AG04449 (cell line): ENCODE results near the gene PPP2R3B.

Experiments used
- CTCF ChIA-PET: fragments of 350-600 bp; formaldehyde crosslinking; extraction: SDS; loops from one replicate; lab custom pipeline; 2021; ENCODE audit warnings: antibody characterized with exemption; lab: Yijun Ruan, JAX
- POLR2A ChIA-PET: fragments of 400-600, 350-600 bp; formaldehyde crosslinking; extraction: SDS; loops from one replicate; lab custom pipeline; 2020; ENCODE audit warnings: antibody characterized with exemption, inconsistent platforms; lab: Yijun Ruan, JAX
- DNase-seq: peaks from one replicate; pipeline ENCODE4 v3.0.0-alpha.2; 2010; ENCODE audit warnings: low read depth, low spot score
- H3K4me3 ChIP-seq: 2 replicates; pipeline ENCODE4 v1.5.1; 2011; ENCODE audit warnings: low read depth, mild to moderate bottlenecking, control low read depth, low read length
- TF ChIP-seq, protein P1 (sequence below): IDR thresholded peaks from one replicate; pipeline ENCODE4 v1.5.1; 2011; ENCODE audit warnings: mild to moderate bottlenecking, moderate library complexity, low read length, control low read depth, inconsistent platforms; ENCODE audit not compliant: insufficient read depth; ENCODE audit errors: missing control alignments

PPP2R3B gene

DNA sequence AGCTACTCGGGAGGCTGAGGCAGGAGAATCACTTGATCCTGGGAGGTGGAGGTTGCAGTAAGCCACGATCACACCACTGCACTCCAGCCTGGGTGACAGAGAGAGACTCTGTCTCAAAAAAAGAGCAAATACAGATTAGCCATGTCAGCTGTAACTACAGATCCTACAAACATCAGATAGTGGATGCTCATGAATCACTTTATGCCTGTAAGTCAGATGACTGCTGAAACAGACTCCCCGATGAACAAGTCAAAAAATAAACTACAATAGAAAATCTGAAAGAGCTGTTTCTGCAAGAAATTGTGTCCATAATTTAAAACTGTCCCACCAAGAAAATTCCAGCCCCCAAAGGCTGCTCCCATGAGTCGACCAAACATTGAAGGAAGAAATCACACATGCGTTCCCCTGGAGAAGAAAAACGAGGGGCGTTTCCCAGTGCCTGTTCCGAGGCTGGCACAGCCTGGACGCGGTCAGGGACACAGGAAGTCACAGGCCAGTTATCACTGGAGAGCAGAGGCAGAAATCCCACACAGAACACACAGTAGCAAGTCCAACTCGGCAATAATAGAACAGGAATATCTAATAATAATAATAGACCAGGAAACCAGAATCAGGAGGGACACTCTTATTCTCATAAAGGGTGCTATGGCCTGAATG is 38.1 kb downstream of the PPP2R3B start:
- ChIA-PET POLR2A (no interaction called here), CTCF (no interaction called here)
- no peak overlapping the region for H3K4me3 ChIP-seq
- DNase-seq: no peak
- TF ChIP-seq, protein P1, sequence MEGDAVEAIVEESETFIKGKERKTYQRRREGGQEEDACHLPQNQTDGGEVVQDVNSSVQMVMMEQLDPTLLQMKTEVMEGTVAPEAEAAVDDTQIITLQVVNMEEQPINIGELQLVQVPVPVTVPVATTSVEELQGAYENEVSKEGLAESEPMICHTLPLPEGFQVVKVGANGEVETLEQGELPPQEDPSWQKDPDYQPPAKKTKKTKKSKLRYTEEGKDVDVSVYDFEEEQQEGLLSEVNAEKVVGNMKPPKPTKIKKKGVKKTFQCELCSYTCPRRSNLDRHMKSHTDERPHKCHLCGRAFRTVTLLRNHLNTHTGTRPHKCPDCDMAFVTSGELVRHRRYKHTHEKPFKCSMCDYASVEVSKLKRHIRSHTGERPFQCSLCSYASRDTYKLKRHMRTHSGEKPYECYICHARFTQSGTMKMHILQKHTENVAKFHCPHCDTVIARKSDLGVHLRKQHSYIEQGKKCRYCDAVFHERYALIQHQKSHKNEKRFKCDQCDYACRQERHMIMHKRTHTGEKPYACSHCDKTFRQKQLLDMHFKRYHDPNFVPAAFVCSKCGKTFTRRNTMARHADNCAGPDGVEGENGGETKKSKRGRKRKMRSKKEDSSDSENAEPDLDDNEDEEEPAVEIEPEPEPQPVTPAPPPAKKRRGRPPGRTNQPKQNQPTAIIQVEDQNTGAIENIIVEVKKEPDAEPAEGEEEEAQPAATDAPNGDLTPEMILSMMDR: no peak

DNA sequence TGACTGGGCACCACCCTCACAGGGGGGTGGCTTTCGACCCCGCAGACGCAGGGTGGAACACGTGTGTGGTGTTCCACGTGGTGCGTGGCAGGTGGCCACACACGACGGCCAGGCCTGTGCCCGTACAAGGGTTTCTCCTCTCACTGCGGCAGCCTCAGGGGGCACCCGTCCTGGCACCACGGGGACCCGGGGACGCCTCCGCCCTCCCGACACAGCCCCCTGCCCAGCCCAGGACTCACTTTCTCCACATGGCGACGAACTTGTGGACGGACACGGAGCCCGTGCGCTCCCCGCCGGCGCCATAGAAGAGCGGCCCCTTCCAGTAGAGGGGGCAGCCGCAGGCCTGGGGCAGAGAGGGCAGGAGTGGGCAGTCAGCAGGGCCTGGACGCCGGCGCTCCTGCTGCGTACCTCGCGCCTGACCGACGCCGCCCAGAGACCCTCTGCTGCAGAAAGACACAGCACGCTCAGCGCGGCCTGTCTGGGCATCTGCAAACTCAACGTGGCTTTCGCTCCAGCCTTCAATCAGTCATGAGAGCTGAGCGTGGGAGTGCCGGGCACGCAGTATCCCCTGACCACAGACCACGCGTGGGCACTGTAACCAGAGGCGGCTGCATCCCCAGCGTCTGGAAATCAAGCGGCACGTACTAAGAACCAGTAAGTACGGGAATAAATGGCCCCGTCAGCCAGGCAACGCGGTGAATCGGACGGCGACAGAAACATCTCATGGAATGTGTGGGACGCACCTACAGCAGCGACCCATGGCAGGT is 39.2 kb downstream of the PPP2R3B start:
- no peak overlapping the region for H3K4me3 ChIP-seq
- no peak for DNase-seq
- ChIA-PET POLR2A (no interaction called here), CTCF (no interaction called here)
- TF ChIP-seq, protein P1: no peak

DNA sequence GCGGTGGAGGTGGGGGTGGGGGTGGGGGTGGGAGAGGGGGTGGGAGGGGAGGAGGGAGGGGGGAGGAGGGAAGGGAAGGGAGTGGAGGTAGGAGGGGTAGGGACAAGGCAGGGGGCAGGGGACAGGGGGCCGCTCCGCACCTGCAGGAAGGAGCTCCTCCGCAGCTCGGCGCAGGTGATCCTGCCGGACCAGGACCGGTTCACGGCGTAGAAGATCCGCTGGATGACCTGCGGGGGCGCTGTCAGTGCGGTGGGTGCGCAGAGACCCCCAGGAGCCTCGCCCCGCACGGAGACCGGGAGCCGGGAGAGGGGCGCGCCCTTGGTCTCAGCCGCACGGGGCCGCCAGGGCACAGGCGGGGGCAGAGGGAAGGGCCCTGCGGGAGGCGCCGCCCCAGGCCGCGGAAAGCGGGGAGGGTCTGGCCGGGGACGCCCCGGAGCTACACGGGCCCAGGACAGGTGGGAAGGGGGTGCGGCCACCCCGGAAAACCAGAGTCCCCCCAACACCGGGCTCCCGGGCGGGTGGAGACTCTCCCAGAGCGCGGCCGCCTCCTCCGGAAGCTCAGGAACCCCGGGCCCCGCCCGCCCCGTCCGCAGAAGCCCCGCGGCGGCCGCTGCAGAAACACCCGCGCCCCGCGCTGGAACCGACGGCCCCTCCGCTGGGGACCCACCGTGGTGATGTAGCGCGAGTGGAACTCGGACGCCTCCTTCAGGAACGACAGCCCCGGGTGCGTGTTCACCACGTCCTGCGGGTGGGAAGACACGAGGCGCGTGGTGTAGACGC is 40.5 kb downstream of the PPP2R3B start:
- H3K4me3 ChIP-seq: no peak overlapping the region
- CTCF ChIA-PET: no interaction called here
- TF ChIP-seq, protein P1: no peak
- no peak for DNase-seq
- POLR2A ChIA-PET: no interaction called here

- no peak for DNase-seq
- no peak overlapping the region for H3K4me3 ChIP-seq
- CTCF ChIA-PET: no interaction called here
- POLR2A ChIA-PET: no interaction called here
- TF ChIP-seq, protein P1: no peak
Measured at GRCh38 chrX:345020-345925, 41.4 kb downstream of the PPP2R3B start.

DNA sequence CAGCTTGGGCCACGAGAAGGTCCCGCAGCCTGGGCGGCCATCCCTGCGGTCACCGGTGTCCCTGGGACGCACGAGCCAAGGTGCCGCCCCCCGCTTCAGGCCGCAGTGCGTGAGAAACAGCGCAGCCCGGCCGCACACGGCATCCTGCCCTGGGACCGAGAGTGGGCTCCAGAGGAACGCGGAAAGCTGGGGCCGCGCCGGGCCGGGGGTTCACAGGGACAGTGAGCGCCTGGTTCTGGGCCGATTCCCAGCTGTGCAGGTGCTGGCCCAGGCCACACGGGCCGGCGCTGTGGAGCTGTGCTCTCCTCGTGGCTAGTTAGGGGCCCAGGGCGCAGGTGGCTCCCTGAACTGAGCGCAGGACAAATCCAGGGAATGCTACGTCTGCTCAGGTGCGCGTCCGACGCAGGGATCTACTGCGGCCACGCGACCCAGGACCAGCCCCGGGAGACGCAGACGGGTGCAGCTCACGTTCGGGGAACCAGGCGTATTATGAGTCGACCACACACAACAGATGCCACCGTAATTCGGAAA is 42.3 kb downstream of the PPP2R3B start:
- TF ChIP-seq, protein P1: no peak
- ChIA-PET CTCF (no interaction called here), POLR2A (no interaction called here)
- no peak overlapping the region for H3K4me3 ChIP-seq
- no peak for DNase-seq
